Measurements from ENCODE around the gene ARID1B. TPM values are rescaled to one million over a fixed set of nuclear protein-coding genes. Genes with fewer than 3 reads are reported as not detected.
A peak's percentile ranks its signal among the peaks of the same experiment; 100 is the strongest.

The ARID1B gene
- total and polyA plus RNA-seq, 9 of the 15 experiments (the other 6 are each of a cell fraction or from before 2014, with no cell fraction given) = 12.5 to 50.5 (median 25.8) TPM

DNA sequence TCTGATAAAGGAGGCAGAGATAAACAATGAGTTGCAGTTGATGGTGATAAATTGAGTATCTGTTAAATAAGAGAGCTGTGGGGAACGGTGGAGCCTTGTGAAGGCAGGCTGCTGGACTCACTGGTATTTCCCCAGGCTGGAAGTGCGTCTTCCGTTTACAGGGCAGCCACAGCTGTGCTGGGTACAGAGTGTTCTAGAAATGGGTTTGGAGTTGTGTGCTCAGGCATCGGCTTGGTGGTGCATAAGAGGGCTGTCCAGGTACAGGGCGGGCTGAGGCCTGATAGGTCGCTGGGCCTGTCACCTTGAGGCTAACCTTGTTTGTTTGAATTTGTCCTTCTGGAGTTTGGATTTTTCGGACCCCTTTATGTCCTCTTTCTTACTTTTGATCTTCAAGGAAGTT, 39.3 kb downstream of the ARID1B start:
- ChIA-PET POLR2A (interaction anchor here (1.0 to 1.2 kb wide), 2 partner anchors 11 to 20 kb away, joined by 3 to 4 read pairs; no protein-coding TSS in a partner anchor), CTCF (ENCODE audit: low intra/inter-chr PET ratio) (no interaction called here)
- Histone ChIP-seq H3K27ac (ENCODE audit: extremely low read depth, low read depth, low read length) (no peak overlapping the region), H3K4me2 (ENCODE audit: insufficient read depth, low read length) (peak overlapping the region; percentile 33), H2AFZ (ENCODE audit: low read depth, low read length) (no peak overlapping the region), H4K20me1 (replicated peaks; ENCODE audit: control insufficient read depth, insufficient read depth, low read length) (peaks cover 31% of the 10 kb centered on the region), H3K9ac (ENCODE audit: insufficient read depth in 1 of 2, low read depth in 2 of 2, low read length in 2 of 2) (peak overlapping the region in 1 of 2 experiments; percentile 85; a peak in 2 of 4 replicates), H3K4me3 (no peak overlapping the region), H3K9me1 (ENCODE audit: control insufficient read depth, insufficient read depth, low read length) (no peaks in the 10 kb centered on the region), H3K79me2 (ENCODE audit: control insufficient read depth, insufficient read depth, low read length) (peaks cover 93% of the 10 kb centered on the region), H3K27me3 (ENCODE audit: control insufficient read depth in 2 of 2, insufficient read depth in 2 of 2, low read length in 2 of 2) (no peaks in the 10 kb centered on the region), H3K4me1 (replicated peaks in 1 of 2; ENCODE audit: control insufficient read depth in 2 of 2, insufficient read depth in 2 of 2, low read length in 2 of 2) (peaks cover 9% of the 10 kb centered on the region in 2 experiments), H3K9me3 (replicated peaks; ENCODE audit: control insufficient read depth, insufficient read depth, low read depth, low read length) (no peaks in the 10 kb centered on the region), H3K36me3 (ENCODE audit: control insufficient read depth, insufficient read depth, low read length) (no peaks in the 10 kb centered on the region)
- WGBS (ENCODE audit: insufficient coverage, low coverage, missing lambda C conversion rate) = 54% methylated on average over 7 of the region's 7 CpGs
- no TSS peak for BruUV-seq (replicated peaks)
- in situ Hi-C loops (cut with MboI) = no loop called here
- TF ChIP-seq, protein P1, sequence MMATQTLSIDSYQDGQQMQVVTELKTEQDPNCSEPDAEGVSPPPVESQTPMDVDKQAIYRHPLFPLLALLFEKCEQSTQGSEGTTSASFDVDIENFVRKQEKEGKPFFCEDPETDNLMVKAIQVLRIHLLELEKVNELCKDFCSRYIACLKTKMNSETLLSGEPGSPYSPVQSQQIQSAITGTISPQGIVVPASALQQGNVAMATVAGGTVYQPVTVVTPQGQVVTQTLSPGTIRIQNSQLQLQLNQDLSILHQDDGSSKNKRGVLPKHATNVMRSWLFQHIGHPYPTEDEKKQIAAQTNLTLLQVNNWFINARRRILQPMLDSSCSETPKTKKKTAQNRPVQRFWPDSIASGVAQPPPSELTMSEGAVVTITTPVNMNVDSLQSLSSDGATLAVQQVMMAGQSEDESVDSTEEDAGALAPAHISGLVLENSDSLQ (IDR thresholded peaks at IDR 0.05) = peak; percentile 82
- TF ChIP-seq MEIS2 (IDR thresholded peaks at IDR 0.05; ENCODE audit: partially characterized antibody) = peak; percentile 22
- no peak for TF ChIP-seq RREB1 (CRISPR knock-in tag; IDR thresholded peaks at IDR 0.05)
- TF ChIP-seq IRF2 (CRISPR knock-in tag; IDR thresholded peaks at IDR 0.05) = no peak
- 0 out of 2 replicates have a peak, but pooled peaks have one; percentile 16 for TF ChIP-seq ESRRA (IDR thresholded peaks at IDR 0.05; ENCODE audit: borderline replicate concordance, low read depth)
- TF ChIP-seq USF1 (CRISPR knock-in tag; IDR thresholded peaks at IDR 0.05) = no peak
- TF ChIP-seq MYNN (IDR thresholded peaks at IDR 0.05) = no peak
- TF ChIP-seq MYNN (CRISPR knock-in tag; IDR thresholded peaks at IDR 0.05) = no peak
- DNase-seq (ENCODE audit: extremely low read depth in 1 of 4, low spot score in 3 of 4) (peak in 1 of 4 experiments; percentile 34), FAIRE-seq (no peak), ATAC-seq (peak; percentile 61)
- intact Hi-C loops (cut with micrococcal nuclease) = no loop called here
